ENCODE results near the gene FRK. TPM values are rescaled to one million over a fixed set of nuclear protein-coding genes. Genes with fewer than 3 reads are reported as not detected.
"Not testable (repeated sequence)": the region's sequence is repeated elsewhere in the genome, so short reads cannot be mapped to it uniquely, and the experiment has no call there.

FRK gene
- total RNA-seq, 1 donor from 2014 or later: 2.6 TPM

DNA sequence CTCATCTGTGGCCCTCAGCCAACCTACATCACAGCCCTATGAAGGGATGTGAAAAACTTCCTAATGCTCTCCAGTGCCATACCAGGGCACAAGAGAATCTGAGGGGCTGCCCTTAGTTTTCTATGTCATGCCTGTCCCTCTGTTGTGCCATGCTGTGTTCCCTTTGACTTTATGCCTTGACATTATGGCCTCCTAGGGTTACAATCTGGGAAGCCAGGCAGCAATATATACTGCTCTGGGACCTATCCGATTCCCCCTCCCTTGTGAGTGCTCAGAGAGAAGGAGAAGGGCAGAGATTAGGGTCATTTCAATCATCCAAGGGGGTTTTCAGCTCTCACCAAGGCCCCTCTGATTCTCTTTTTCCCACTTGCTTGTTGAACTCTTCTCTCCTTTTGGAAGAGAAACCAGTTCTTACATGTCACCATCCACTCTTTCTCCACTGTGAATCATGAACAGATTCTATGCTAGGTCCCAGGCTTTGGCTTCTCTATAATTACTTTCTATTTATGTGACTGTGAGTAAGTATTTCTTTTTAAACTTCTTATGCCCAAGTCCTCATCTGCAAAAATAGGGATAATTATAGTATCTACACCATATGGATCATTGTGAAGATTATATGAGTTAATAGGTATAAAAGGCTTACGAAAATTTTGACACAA is 14.2 kb upstream of the FRK start:
- no peak for DNase-seq (ENCODE audit: low spot score)

- no peak for DNase-seq (ENCODE audit: low spot score)
These were observed 13.2 kb upstream of the FRK start for GRCh38 chr6:116073765-116074440.

- DNase-seq (ENCODE audit: low spot score): no peak
These were observed 11.7 kb upstream of the FRK start for GRCh38 chr6:116072368-116072767.

- peak; percentile 5 for DNase-seq (ENCODE audit: low spot score)
These were observed 10.1 kb upstream of the FRK start for GRCh38 chr6:116070616-116071389.

GRCh38 chr6:116070101-116070500 is 9.4 kb upstream of the FRK start:
- DNase-seq (ENCODE audit: low spot score): no peak

- DNase-seq (ENCODE audit: low spot score): no peak
These were observed 6.1 kb upstream of the FRK start for GRCh38 chr6:116066789-116067188.

DNA sequence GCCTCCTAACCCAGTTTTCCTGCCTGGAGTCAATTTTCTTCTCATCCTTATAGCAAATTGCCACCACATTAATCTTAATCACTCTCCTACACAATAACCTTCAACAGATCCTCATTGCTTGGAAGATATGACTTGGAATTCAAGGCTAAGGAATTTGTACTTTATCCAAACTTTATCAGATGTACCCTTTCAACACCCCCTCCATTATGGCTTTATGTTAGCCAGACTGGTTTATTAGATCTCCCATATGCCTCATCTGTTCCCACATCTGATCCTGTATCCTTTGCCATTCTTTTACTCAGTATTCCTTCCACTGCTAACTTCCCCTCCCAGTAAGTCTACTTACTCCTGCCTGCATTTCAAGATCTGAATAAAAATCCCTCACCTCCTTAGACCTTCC is 4.0 kb upstream of the FRK start:
- no peak for DNase-seq (ENCODE audit: low spot score)

GRCh38 chr6:116062496-116062895 is 1.8 kb upstream of the FRK start:
- DNase-seq (ENCODE audit: low spot score): no peak

GRCh38 chr6:116059713-116060571 is 749 bp downstream of the FRK start:
- DNase-seq (ENCODE audit: low spot score): peak; percentile 4

GRCh38 chr6:116057766-116058165 is 2.9 kb downstream of the FRK start:
- DNase-seq (ENCODE audit: low spot score): no peak

DNA sequence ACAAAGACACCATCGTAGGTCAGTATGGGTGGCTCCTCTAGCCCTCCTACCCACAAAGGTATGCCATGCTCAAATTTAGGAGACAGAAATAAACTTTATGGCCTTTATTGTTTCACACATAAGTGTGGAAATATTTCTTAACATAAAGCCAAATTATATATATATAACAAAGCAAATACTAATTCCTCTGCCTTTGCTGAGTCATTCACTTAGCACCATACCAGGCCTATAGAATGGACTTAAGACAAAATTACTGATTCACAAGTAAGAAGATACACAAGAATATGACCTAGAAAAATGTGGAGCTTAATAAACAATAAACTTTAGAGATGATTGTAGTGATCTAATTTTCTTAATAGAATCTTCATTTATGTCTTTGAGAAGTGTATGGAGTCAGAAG is 5.2 kb downstream of the FRK start:
- DNase-seq (ENCODE audit: low spot score): no peak

DNA sequence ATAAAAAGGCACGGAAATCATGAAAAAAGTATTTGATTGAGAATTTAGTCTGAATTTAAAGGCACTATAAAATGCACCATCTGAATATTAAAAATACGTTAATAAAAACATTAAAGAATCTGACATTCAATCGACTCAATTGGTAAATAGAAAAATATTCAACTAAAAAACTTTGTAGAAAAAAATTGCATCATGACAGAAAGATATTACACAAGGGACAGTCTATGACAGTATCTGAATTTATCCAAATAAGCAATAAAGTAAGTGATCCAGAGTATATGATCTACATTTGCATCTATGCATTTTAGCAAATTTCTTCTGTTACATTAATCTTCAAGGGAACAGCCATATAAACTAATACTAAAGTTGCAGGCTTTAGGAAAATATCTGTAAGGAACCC is 9.4 kb downstream of the FRK start:
- DNase-seq (ENCODE audit: low spot score): no peak

GRCh38 chr6:116050737-116051136 is 10.0 kb downstream of the FRK start:
- no peak for DNase-seq (ENCODE audit: low spot score)

- DNase-seq (ENCODE audit: low spot score): no peak
These were observed 11.4 kb downstream of the FRK start for GRCh38 chr6:116049321-116049720.

DNA sequence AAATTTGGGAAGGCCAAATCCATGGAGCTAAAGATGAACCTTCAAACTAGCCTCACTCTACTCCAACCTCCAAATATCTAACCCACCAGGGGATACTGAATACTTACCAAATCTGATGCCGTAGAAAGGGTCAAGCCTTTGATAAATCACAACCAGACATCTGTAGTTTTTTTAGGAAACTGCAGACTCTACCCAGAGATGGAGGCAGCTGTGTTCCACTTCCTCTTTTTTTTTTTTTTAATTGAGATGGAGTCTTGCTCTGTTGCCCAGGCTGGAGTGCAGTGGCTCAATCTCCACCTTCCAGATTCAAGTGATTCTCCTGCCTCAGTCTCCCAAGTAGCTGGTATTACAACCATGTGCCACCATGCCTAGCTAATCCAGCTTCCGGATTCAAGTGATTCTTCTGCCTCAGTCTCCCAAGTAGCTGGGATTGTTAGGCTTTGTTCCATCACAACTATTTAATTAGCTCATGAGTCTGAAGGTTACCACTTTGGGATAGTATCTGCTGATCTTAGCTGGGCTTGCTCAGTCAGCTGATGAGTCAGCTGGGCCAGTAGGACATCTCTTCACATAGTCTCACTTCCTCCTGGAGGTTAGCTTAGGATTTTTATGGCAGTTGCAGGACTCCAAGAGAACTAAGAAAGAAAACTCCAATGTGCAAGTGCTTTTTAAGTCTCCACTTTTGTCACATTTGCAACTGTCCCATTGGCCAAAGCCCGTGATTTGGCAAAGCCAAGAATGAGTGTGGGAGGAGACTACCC is 13.3 kb downstream of the FRK start:
- DNase-seq (ENCODE audit: low spot score): no peak

DNA sequence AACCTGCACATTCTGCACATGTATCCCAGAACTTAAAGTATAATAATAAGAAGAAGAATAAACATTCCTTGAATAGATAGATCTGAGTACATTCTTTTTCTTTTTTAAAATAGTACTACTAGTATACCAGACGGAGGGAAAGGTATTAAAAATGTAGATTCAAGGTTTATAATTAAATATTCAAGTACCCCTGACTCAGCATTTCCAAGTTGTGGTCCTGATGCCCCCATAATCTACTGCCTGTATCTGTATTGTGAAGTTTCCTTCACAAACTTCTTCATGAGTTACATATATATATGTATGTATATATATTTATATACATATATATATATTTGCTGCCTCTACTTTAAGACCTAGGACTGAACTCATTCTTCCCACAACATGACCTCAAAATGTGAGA is 14.0 kb downstream of the FRK start:
- no peak for DNase-seq (ENCODE audit: low spot score)

DNA sequence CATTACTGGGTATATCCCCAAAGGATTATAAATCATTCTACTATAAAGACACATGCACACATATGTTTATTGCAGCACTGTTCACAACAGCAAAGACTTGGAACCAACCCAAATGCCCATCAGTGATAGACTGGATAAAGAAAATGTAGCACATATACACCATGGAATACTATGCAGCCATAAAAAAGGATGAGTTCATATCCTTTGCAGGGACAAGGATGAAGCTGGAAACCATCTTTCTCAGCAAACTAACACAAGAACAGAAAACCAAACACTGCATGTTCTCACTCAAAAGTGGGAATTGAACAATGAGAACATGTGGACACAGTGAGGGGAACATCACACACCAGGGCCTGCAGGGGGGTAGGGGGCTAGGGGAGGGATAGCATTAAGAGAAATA is 14.4 kb downstream of the FRK start:
- DNase-seq (ENCODE audit: low spot score): not testable (repeated sequence)

DNA sequence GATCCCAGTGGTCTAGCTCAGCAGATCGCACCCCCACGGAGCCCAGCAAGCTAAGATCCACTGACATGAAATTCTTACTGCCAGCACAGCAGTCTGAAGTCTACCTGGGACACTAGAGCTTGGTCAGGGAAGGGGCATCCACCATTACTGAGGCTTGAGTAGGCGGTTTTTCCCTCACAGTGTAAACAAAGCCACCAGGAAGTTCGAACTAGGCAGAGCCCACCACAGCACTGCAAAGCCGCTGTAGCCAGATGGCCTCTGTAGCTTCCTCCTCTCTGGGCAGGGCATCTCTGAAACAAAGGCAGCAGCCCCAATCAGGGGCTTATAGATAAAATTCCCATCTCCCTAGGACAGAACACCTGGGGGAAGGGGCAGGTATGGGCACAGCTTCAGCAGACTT is 18.8 kb downstream of the FRK start:
- no peak for DNase-seq (ENCODE audit: low spot score)

- DNase-seq (ENCODE audit: low spot score): no peak
These were observed 19.7 kb downstream of the FRK start for GRCh38 chr6:116040993-116041392.

- DNase-seq (ENCODE audit: low spot score): no peak
These were observed 23.8 kb downstream of the FRK start for GRCh38 chr6:116036885-116037284.
